ENCODE data around the gene TBX10.
"Not testable (repeated sequence)": the region's sequence is repeated elsewhere in the genome, so short reads cannot be mapped to it uniquely, and the experiment has no call there.

The TBX10 gene

GRCh38 chr11:67629386-67630227, 10.0 kb downstream of the TBX10 start, which contains the start of gene NUDT8:
Gene NUDT8 (minus strand): TSS chr11:67629937. CDS start chr11:67629911, 26 bp downstream.
- DNase-seq, result peak; percentile 81
- Histone ChIP-seq H3K4me3 (ENCODE audit: low read depth, low read length) (peak within 1 kb of the TSS; percentile 70), H3K4me1 (no peaks in the 10 kb centered on the region), H3K36me3 (no peaks in the 10 kb centered on the region), H3K27me3 (no peaks in the 10 kb centered on the region), H3K9me3 (no peaks in the 10 kb centered on the region)
- TF ChIP-seq, protein P1, sequence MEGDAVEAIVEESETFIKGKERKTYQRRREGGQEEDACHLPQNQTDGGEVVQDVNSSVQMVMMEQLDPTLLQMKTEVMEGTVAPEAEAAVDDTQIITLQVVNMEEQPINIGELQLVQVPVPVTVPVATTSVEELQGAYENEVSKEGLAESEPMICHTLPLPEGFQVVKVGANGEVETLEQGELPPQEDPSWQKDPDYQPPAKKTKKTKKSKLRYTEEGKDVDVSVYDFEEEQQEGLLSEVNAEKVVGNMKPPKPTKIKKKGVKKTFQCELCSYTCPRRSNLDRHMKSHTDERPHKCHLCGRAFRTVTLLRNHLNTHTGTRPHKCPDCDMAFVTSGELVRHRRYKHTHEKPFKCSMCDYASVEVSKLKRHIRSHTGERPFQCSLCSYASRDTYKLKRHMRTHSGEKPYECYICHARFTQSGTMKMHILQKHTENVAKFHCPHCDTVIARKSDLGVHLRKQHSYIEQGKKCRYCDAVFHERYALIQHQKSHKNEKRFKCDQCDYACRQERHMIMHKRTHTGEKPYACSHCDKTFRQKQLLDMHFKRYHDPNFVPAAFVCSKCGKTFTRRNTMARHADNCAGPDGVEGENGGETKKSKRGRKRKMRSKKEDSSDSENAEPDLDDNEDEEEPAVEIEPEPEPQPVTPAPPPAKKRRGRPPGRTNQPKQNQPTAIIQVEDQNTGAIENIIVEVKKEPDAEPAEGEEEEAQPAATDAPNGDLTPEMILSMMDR (IDR thresholded peaks at IDR 0.05; ENCODE audit: low read depth, low read length), result peak; percentile 74

DNA sequence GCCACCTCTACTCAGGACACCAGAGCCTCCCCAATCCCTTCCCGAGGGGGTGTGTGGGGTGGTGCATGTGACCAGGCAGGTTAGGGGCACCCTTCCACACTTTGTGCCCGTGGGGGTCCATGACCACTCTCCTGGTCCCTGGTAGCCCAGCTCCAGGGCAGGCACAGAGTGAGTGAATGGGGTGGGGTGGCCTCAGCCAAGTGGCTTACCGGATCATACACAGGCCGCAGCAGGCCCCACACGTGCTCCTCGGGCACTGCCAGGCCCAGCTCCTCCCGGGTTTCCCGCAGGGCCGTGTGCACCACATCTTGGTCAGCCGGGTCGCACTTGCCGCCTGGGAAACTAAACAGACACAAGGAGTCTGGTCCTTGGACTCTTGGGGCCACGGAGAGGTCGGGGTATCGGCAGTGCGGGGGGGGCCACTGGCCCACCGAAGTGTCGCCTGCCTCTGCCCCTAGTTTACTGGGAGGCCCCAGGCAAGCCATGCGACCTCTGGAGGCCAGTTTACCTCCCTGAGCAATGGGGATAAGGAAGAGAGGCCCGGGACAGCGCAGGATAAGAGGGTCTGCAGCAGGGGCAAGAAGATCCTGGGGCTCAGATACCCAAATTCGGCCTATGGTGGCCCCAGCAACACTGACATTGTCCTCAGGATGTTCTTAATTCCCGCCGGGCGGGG, 10.7 kb downstream of the TBX10 start:
- no peaks in the 10 kb centered on the region for H3K4me1 ChIP-seq
- no peaks in the 10 kb centered on the region for H3K36me3 ChIP-seq
- no peak for DNase-seq
- H3K4me3 ChIP-seq (ENCODE audit: low read depth, low read length), result no peak overlapping the region; the same call in 1 of the 2 replicates
- no peaks in the 10 kb centered on the region for H3K27me3 ChIP-seq
- TF ChIP-seq, protein P1 (IDR thresholded peaks at IDR 0.05; ENCODE audit: low read depth, low read length), result no peak
- no peaks in the 10 kb centered on the region for H3K9me3 ChIP-seq

- TF ChIP-seq, protein P1 (IDR thresholded peaks at IDR 0.05; ENCODE audit: low read depth, low read length), result no peak
- no peaks in the 10 kb centered on the region for H3K9me3 ChIP-seq
- H3K36me3 ChIP-seq, result no peaks in the 10 kb centered on the region
- no peak overlapping the region for H3K4me3 ChIP-seq (ENCODE audit: low read depth, low read length)
- H3K4me1 ChIP-seq, result no peaks in the 10 kb centered on the region
- DNase-seq, result no peak
- no peaks in the 10 kb centered on the region for H3K27me3 ChIP-seq
Observed at GRCh38 chr11:67627812-67628624, 11.5 kb downstream of the TBX10 start.

DNA sequence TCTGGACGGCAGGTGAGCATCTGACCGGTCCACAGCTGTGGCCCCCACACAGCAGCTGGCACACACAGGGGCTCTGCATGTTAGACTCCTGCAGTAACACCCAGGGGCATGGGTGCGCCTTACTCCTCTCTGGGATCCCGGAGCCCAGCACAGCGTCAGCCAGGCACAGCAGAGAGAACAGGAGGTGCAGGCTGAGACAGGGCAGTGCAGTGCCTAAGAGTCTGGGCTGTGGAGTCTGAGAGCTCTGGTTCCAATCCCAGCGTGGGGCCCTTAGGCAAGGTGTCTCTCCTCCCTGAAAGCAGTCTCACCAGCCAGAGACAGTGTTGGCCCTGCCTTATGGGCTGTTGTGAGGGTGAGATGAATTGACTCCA, 12.1 kb downstream of the TBX10 start:
- no peaks in the 10 kb centered on the region for H3K4me1 ChIP-seq
- no peaks in the 10 kb centered on the region for H3K27me3 ChIP-seq
- no peaks in the 10 kb centered on the region for H3K36me3 ChIP-seq
- TF ChIP-seq, protein P1 (IDR thresholded peaks at IDR 0.05; ENCODE audit: low read depth, low read length), result no peak
- H3K9me3 ChIP-seq, result no peaks in the 10 kb centered on the region
- no peak for DNase-seq
- H3K4me3 ChIP-seq (ENCODE audit: low read depth, low read length), result no peak overlapping the region

DNA sequence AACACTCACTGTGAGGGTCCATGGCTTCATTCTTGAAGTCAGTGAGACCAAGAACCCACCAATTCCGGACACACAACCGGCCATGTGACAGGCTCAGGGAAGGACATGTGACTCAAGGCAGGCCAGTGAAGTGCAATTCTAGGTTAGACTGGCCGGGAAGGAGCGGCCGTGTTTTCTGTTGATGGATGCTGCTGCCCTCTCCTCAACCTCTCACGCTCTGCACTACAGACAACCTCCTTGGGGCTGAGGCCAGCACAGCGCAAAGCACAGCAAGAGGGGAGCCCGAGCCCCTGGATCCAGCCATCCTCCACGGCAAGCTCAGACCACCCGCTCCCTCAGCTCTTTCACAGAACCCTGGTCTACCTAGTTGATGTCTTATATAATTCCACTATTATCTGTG, 12.6 kb downstream of the TBX10 start:
- H3K36me3 ChIP-seq, result no peaks in the 10 kb centered on the region
- no peaks in the 10 kb centered on the region for H3K4me1 ChIP-seq
- no peaks in the 10 kb centered on the region for H3K9me3 ChIP-seq
- TF ChIP-seq, protein P1 (IDR thresholded peaks at IDR 0.05; ENCODE audit: low read depth, low read length), result no peak
- H3K4me3 ChIP-seq (ENCODE audit: low read depth, low read length), result no peak overlapping the region
- H3K27me3 ChIP-seq, result no peaks in the 10 kb centered on the region
- DNase-seq, result no peak

DNA sequence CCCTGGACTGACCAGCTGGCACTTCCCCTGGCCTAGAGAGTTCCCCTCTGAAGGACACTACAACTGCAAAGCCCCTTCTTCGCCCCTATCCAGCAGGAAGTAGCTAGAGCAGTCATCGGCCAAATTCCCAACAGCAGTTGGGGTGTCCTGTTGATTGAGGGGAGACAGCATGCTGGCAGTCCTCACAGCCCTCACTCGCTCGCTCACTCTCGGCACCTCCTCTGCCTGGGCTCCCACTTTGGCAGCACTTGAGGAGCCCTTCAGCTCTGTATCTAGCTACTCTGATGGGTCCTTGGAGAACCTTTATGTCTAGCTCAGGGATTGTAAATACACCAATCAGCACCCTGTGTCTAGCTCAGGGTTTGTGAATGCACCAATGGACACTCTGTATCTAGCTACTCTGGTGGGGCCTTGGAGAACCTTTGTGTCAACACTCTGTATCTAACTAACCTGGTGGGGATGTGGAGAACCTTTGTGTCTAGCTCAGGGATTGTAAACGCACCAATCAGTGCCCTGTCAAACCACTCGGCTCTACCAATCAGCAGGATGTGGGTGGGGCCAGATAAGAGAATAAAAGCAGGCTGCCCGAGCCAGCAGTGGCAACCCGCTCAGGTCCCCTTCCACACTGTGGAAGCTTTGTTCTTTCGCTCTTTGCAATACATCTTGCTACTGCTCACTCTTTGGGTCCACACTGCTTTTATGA, 13.3 kb downstream of the TBX10 start:
- not testable (repeated sequence) for H3K4me3 ChIP-seq (ENCODE audit: low read depth, low read length); DNase-seq; H3K27me3 ChIP-seq; H3K36me3 ChIP-seq; H3K4me1 ChIP-seq; H3K9me3 ChIP-seq

DNA sequence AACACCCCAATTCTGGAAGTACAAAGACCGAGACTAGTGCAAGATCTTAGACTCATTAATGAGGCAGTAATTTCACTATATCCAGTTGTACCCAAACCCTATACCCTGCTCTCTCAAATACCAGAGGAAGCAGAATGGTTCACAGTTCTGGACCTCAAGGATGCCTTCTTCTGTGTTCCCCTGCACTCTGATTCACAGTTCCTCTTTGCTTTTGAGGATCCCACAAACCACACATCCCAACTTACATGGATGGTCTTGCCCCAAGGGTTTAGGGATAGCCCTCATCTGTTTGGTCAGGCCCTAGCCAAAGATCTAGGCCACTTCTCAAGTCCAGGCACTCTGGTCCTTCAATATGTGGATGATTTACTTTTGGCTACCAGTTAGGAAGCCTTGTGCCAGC, 15.8 kb downstream of the TBX10 start:
- not testable (repeated sequence) for H3K4me1 ChIP-seq; H3K4me3 ChIP-seq (ENCODE audit: low read depth, low read length)

GRCh38 chr11:67622905-67623304, 16.7 kb downstream of the TBX10 start:
- not testable (repeated sequence) for H3K4me3 ChIP-seq (ENCODE audit: low read depth, low read length); H3K4me1 ChIP-seq; DNase-seq; H3K36me3 ChIP-seq; H3K27me3 ChIP-seq; H3K9me3 ChIP-seq

More for the DNA sequence above, 15.8 kb downstream of the TBX10 start:
- H3K27me3 ChIP-seq, H3K9me3 ChIP-seq, H3K36me3 ChIP-seq, DNase-seq: not testable (repeated sequence)

DNA sequence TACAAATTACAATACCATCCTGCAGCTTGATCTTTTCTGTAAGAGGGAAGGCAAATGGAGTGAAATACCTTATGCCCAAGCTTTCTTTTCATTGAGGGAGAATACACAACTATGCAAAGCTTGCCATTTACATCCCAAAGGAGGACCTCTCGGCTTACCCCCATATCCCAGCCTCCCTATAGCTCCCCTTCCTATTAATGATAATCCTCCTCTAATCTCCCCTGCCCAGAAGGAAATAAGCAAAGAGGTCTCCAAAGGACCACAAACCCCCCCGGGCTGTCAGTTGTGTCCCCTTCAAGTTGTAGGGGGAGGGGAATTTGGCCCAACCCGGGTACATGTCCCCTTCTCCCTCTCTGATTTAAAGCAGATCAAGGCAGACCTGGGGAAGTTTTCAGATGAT, 17.6 kb downstream of the TBX10 start:
- DNase-seq; H3K27me3 ChIP-seq; H3K36me3 ChIP-seq; H3K9me3 ChIP-seq; H3K4me3 ChIP-seq (ENCODE audit: low read depth, low read length); H3K4me1 ChIP-seq: not testable (repeated sequence)

Measured in BE2C (cell line).